Tibial nerve (tissue), 4 donors: Measurements from ENCODE around the gene CITED1. TPM values are rescaled to one million over a fixed set of nuclear protein-coding genes. Genes with fewer than 3 reads are reported as not detected.

Experiments
- DNase-seq, 2 donors: peaks; one replicate each; pipeline ENCODE4 v3.0.0-alpha.2; 2019; ENCODE audit warnings: low spot score in 2 of 2
- H3K27ac ChIP-seq, 4 donors: fragments of 200-600 bp; sonication (generic) in 3 of 4; one replicate each; pipeline ENCODE4 v1.5.1; 2017 to 2019; ENCODE audit warnings: mild to moderate bottlenecking in 1 of 4
- H3K27me3 ChIP-seq, 2 donors: fragments of 200-600 bp; sonication (generic) in 1 of 2; one replicate each; pipeline versions ENCODE4 v1.5.1 to v1.6.0; 2017 to 2019
- H3K36me3 ChIP-seq, 3 donors: fragments of 200-600 bp; sonication (generic); one replicate each; pipeline ENCODE4 v1.5.1; 2018 to 2019
- H3K4me1 ChIP-seq, 4 donors: fragments of 200-600 bp; sonication (generic) in 3 of 4; one replicate each; pipeline ENCODE4 v1.5.1; 2017 to 2019
- H3K4me3 ChIP-seq, 4 donors: fragments of 200-600 bp; sonication (generic) in 3 of 4; one replicate each; pipeline ENCODE4 v1.5.1; 2017 to 2019; ENCODE audit warnings: mild to moderate bottlenecking in 1 of 4, moderate library complexity in 1 of 4
- H3K9me3 ChIP-seq, 4 donors: fragments of 200-600 bp; sonication (generic) in 3 of 4; one replicate each; pipeline ENCODE4 v1.5.1; 2017 to 2019
- CTCF ChIP-seq, 5 experiments: fragments of 200-600 bp in 3 of 5; fragments of 450-650 bp in 2 of 5; sonication (generic) in 3 of 5; IDR thresholded peaks; one replicate each; pipeline ENCODE4 v1.5.1; 2016 to 2019; ENCODE audit warnings: antibody characterized with exemption in 5 of 5, mild to moderate bottlenecking in 3 of 5, moderate library complexity in 2 of 5
- EP300 ChIP-seq, 2 donors: sonication (generic); formaldehyde crosslinking; IDR thresholded peaks; one replicate each; pipeline ENCODE4 v1.6.1; 2017; ENCODE audit warnings: antibody characterized with exemption in 2 of 2, mild to moderate bottlenecking in 1 of 2
- POLR2A ChIP-seq, 2 donors: fragments of 450-650 bp; IDR thresholded peaks; one replicate each; pipeline ENCODE4 v1.6.1; 2017; ENCODE audit warnings: antibody characterized with exemption in 2 of 2, mild to moderate bottlenecking in 2 of 2, moderate library complexity in 2 of 2
- WGBS, 2 donors: methylation state at CpG; one replicate each; pipeline ENCODE4 v1.1.5; 2018; 5-methylcytosine and 5-hydroxymethylcytosine counted together
- total RNA-seq, 4 donors: library from RNA; depleted of rRNA; stranded (reverse); fragments of >200 nt; gene quantifications; one replicate each; pipeline ENCODE4 v1.1.0, GENCODE V29; 2016

CITED1 gene
- total RNA-seq, 4 donors from 2014 or later, result 0.60 to 1.7 (median 0.84) TPM; not detected in 1

- DNase-seq, result no peak
- 44 to 48% methylated on average over 1 of the region's 1 CpG for WGBS, 2 donors
- peaks cover 0 to 54% of the 10 kb centered on the region in 2 donors for H3K27me3 ChIP-seq
- H3K36me3 ChIP-seq, result no peaks in the 10 kb centered on the region
- no peaks in the 10 kb centered on the region for H3K4me1 ChIP-seq
- H3K27ac ChIP-seq, result no peak overlapping the region
- TF ChIP-seq CTCF (IDR thresholded peaks at IDR 0.05) (no peak), EP300 (IDR thresholded peaks at IDR 0.05) (no peak), POLR2A (IDR thresholded peaks at IDR 0.05) (no peak)
- H3K4me3 ChIP-seq, result no peak overlapping the region
- H3K9me3 ChIP-seq, result no peaks in the 10 kb centered on the region
These were observed 11.2 kb downstream of the CITED1 start for GRCh38 chrX:72294497-72294896.

- no peak overlapping the region for H3K4me3 ChIP-seq
- no peak for TF ChIP-seq POLR2A (IDR thresholded peaks at IDR 0.05)
- no peak for TF ChIP-seq CTCF (IDR thresholded peaks at IDR 0.05)
- TF ChIP-seq EP300 (IDR thresholded peaks at IDR 0.05), result no peak
- no peaks in the 10 kb centered on the region for H3K36me3 ChIP-seq
- 97 to 100% methylated on average over 1 of the region's 1 CpG for WGBS, 2 donors
- DNase-seq, result no peak
- H3K4me1 ChIP-seq, result no peaks in the 10 kb centered on the region
- no peaks in the 10 kb centered on the region for H3K9me3 ChIP-seq
- H3K27me3 ChIP-seq, result peaks cover 0 to 18% of the 10 kb centered on the region in 2 donors
- no peak overlapping the region for H3K27ac ChIP-seq
These were observed 23.4 kb downstream of the CITED1 start for GRCh38 chrX:72282302-72282701.

- Histone ChIP-seq H3K27ac (no peak overlapping the region), H3K9me3 (no peaks in the 10 kb centered on the region), H3K4me1 (peaks cover 5 to 8% (median 8%) of the 10 kb centered on the region in 4 donors), H3K27me3 (peaks cover 0 to 15% of the 10 kb centered on the region in 2 donors), H3K4me3 (no peak overlapping the region), H3K36me3 (no peaks in the 10 kb centered on the region)
- TF ChIP-seq CTCF (IDR thresholded peaks at IDR 0.05) (no peak), EP300 (IDR thresholded peaks at IDR 0.05) (no peak), POLR2A (IDR thresholded peaks at IDR 0.05) (no peak)
- 65 to 67% methylated on average over 5 of the region's 5 CpGs for WGBS, 2 donors
- no peak for DNase-seq
These were observed 25.3 kb downstream of the CITED1 start for GRCh38 chrX:72280321-72280845.

GRCh38 chrX:72276478-72276953 lies 29.2 kb downstream of the CITED1 start:
- peaks cover 0 to 37% (median 0%) of the 10 kb centered on the region in 3 donors for H3K36me3 ChIP-seq
- WGBS, 2 donors, result 1 to 2% methylated on average over 16 to 17 of the region's 18 CpGs
- TF ChIP-seq POLR2A (IDR thresholded peaks at IDR 0.05) (no peak), EP300 (IDR thresholded peaks at IDR 0.05) (no peak), CTCF (IDR thresholded peaks at IDR 0.05) (no peak)

GRCh38 chrX:72274526-72274925 lies 31.2 kb downstream of the CITED1 start:
- TF ChIP-seq EP300 (IDR thresholded peaks at IDR 0.05) (no peak), POLR2A (IDR thresholded peaks at IDR 0.05) (no peak), CTCF (IDR thresholded peaks at IDR 0.05) (no peak)
- no peak overlapping the region for H3K27ac ChIP-seq
- peaks cover 5 to 21% (median 11%) of the 10 kb centered on the region in 4 donors for H3K4me1 ChIP-seq
- H3K27me3 ChIP-seq, result peaks cover 0 to 5% of the 10 kb centered on the region in 2 donors
- peaks cover 0 to 53% (median 0%) of the 10 kb centered on the region in 3 donors for H3K36me3 ChIP-seq
- WGBS, 2 donors, result 72 to 81% methylated on average over 5 of the region's 5 CpGs
- no peaks in the 10 kb centered on the region for H3K9me3 ChIP-seq
- H3K4me3 ChIP-seq, result no peak overlapping the region
- no peak for DNase-seq

More at GRCh38 chrX:72276478-72276953, 29.2 kb downstream of the CITED1 start:
- no peak for DNase-seq
- Histone ChIP-seq H3K9me3 (no peaks in the 10 kb centered on the region), H3K27ac (peak overlapping the region; percentile 77 to 84 (median 84)), H3K27me3 (peaks cover 0 to 15% of the 10 kb centered on the region in 2 donors), H3K4me1 (peaks cover 5 to 21% (median 11%) of the 10 kb centered on the region in 4 donors), H3K4me3 (peak overlapping the region; percentile 67 to 85 (median 72))
